KMS-11 (cell line): Measurements from ENCODE around the gene THOC2.

ENCODE experiments used
- H2AFZ ChIP-seq: fragments of 200-600 bp; sonication (generic); 2 replicates; pipeline ENCODE4 v1.6.1; 2016; ENCODE audit warnings: antibody characterized with exemption, mixed run types, low read depth
- H3K27ac ChIP-seq: fragments of 200-600 bp; sonication (generic); 2 replicates; pipeline ENCODE4 v1.6.1; 2016; ENCODE audit warnings: mild to moderate bottlenecking, mixed run types
- H3K27me3 ChIP-seq: fragments of 200-600 bp; sonication (generic); 2 replicates; pipeline ENCODE4 v1.6.1; 2017; ENCODE audit warnings: mild to moderate bottlenecking, low read depth, mixed run types, moderate library complexity; ENCODE audit not compliant: insufficient read depth
- H3K36me3 ChIP-seq: fragments of 200-600 bp; sonication (generic); 2 replicates; pipeline ENCODE4 v1.6.1; 2017; ENCODE audit warnings: mild to moderate bottlenecking, mixed run types; ENCODE audit not compliant: insufficient read depth
- H3K4me1 ChIP-seq: fragments of 200-600 bp; sonication (generic); 2 replicates; pipeline ENCODE4 v1.6.1; 2016; ENCODE audit warnings: mild to moderate bottlenecking, low read depth, mixed run types; ENCODE audit not compliant: poor library complexity, severe bottlenecking
- H3K4me2 ChIP-seq: fragments of 200-600 bp; sonication (generic); 2 replicates; pipeline ENCODE4 v1.7.0; 2016; ENCODE audit warnings: mild to moderate bottlenecking, mixed run types
- H3K4me3 ChIP-seq: fragments of 200-600 bp; sonication (generic); IDR thresholded peaks from 2 replicates; pipeline ENCODE4 v1.6.1; 2017; ENCODE audit warnings: low read depth, low read length, mixed read lengths; ENCODE audit not compliant: insufficient read depth
- H3K79me2 ChIP-seq: fragments of 200-600 bp; sonication (generic); 2 replicates; pipeline ENCODE4 v1.6.1; 2016; ENCODE audit warnings: low read depth, mixed run types; ENCODE audit not compliant: insufficient read depth
- H3K9ac ChIP-seq: fragments of 200-600 bp; sonication (generic); 2 replicates; pipeline ENCODE4 v1.6.1; 2016; ENCODE audit warnings: mild to moderate bottlenecking, mixed run types
- H4K20me1 ChIP-seq: fragments of 200-600 bp; sonication (generic); 2 replicates; pipeline ENCODE4 v1.6.1; 2016; ENCODE audit warnings: mild to moderate bottlenecking, mixed run types; ENCODE audit not compliant: insufficient read depth
- TF ChIP-seq, protein P1 (sequence below): fragments of 200-600 bp; sonication (generic); conservative IDR thresholded peaks from 2 replicates; pipeline ENCODE4 v1.6.1; 2017; ENCODE audit warnings: low read depth, mild to moderate bottlenecking, antibody characterized with exemption, low read length, moderate library complexity, mixed read lengths

Gene THOC2

DNA sequence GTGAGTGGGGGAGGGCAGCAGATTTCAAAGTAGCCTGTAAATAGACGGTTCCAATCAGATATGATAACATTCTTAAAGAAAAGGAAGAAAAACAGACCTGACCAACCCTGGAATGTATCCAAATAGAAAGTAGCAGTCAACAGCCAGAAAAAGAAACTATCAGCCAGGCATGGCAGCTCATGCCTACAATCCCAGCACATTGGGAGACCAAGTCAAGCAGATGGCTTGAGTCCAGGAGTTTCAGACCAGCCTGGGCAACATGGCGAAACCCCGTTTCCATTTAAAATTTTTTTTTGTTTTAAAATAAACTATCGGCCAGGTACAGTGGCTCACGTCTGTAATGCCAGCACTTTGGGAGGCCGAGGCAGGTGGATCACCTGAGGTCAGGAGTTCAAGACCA lies 125.0 kb downstream of the THOC2 start:
- Histone ChIP-seq H3K27me3 (no peaks in the 10 kb centered on the region), H3K27ac (no peak overlapping the region), H3K4me2 (no peak overlapping the region), H3K36me3 (no peaks in the 10 kb centered on the region), H3K9ac (no peak overlapping the region), H3K4me3 (no peak overlapping the region), H3K79me2 (no peaks in the 10 kb centered on the region), H3K4me1 (no peaks in the 10 kb centered on the region), H4K20me1 (no peaks in the 10 kb centered on the region), H2AFZ (no peak overlapping the region)
- TF ChIP-seq, protein P1, sequence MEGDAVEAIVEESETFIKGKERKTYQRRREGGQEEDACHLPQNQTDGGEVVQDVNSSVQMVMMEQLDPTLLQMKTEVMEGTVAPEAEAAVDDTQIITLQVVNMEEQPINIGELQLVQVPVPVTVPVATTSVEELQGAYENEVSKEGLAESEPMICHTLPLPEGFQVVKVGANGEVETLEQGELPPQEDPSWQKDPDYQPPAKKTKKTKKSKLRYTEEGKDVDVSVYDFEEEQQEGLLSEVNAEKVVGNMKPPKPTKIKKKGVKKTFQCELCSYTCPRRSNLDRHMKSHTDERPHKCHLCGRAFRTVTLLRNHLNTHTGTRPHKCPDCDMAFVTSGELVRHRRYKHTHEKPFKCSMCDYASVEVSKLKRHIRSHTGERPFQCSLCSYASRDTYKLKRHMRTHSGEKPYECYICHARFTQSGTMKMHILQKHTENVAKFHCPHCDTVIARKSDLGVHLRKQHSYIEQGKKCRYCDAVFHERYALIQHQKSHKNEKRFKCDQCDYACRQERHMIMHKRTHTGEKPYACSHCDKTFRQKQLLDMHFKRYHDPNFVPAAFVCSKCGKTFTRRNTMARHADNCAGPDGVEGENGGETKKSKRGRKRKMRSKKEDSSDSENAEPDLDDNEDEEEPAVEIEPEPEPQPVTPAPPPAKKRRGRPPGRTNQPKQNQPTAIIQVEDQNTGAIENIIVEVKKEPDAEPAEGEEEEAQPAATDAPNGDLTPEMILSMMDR, result no peak

DNA sequence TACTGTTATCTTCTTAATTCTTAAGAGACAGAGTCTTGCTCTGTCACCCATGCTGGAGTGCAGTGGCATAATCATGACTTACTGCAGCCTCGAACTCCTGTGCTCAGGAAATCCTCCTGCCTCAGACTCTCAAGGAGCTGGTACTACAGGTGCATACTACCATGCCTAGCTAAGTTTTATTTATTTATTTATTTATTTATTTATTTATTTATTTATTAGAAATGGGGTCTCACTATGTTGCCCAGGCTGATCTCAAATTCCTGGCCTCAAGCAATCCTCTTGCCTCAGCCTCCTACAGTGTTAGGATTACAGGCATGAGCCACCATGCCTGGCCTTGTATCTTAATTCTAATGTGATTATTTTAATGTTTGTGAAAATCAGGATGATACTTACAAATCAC lies 125.6 kb downstream of the THOC2 start:
- Histone ChIP-seq H3K4me2 (no peak overlapping the region), H3K27me3 (no peaks in the 10 kb centered on the region), H3K9ac (no peak overlapping the region), H3K4me1 (no peaks in the 10 kb centered on the region), H3K79me2 (no peaks in the 10 kb centered on the region), H2AFZ (no peak overlapping the region), H3K36me3 (no peaks in the 10 kb centered on the region), H3K27ac (no peak overlapping the region), H3K4me3 (no peak overlapping the region), H4K20me1 (no peaks in the 10 kb centered on the region)
- TF ChIP-seq, protein P1, result no peak

DNA sequence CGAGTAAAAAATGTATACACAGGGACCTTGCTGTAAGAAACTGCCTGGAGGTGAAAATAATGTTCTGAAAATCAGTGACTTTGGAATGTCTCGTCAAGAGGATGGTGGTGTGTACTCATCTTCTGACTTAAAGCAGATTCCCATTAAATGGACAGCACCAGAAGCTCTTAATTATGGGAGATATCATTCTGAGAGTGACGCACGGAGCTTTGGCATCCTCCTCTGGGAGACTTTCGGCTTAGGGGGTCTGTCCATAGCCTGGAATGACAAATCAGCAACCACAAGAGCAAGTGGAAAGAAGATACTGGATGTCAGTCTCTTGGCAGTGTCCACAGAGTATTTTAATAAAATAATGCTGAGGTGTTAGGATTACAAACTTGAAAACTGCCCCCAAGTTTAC lies 129.4 kb downstream of the THOC2 start:
- H3K4me1 ChIP-seq, result no peaks in the 10 kb centered on the region
- no peaks in the 10 kb centered on the region for H3K27me3 ChIP-seq
- no peaks in the 10 kb centered on the region for H3K36me3 ChIP-seq
- no peak overlapping the region for H2AFZ ChIP-seq
- H3K9ac ChIP-seq, result no peak overlapping the region
- TF ChIP-seq, protein P1, result no peak
- no peak overlapping the region for H3K27ac ChIP-seq
- H3K4me2 ChIP-seq, result no peak overlapping the region
- H4K20me1 ChIP-seq, result no peaks in the 10 kb centered on the region
- no peaks in the 10 kb centered on the region for H3K79me2 ChIP-seq
- no peak overlapping the region for H3K4me3 ChIP-seq

DNA sequence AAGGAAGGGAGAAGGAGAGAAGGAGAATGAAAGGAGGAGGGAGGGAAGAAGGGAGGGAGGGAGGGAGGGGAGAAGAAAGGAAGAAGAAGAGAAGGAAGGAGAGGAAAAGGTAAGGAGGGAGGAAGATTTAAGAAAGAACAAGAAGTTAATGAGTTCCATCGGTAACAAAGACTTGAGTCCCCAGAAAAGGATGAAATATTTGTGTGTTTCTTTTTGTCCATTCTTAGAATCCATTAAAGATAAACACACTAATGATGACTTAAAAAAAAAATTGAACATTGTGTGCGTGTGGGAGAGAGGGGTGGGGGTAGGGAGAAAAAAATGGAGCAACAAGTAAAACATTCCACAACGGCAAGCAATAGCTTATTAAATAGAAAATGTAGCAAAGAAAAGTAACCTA lies 131.4 kb downstream of the THOC2 start:
- Histone ChIP-seq H3K36me3 (no peaks in the 10 kb centered on the region), H3K4me1 (no peaks in the 10 kb centered on the region), H2AFZ (no peak overlapping the region), H3K79me2 (no peaks in the 10 kb centered on the region), H4K20me1 (no peaks in the 10 kb centered on the region), H3K4me2 (no peak overlapping the region), H3K27ac (no peak overlapping the region), H3K27me3 (no peaks in the 10 kb centered on the region), H3K9ac (no peak overlapping the region), H3K4me3 (no peak overlapping the region)
- TF ChIP-seq, protein P1, result no peak

DNA sequence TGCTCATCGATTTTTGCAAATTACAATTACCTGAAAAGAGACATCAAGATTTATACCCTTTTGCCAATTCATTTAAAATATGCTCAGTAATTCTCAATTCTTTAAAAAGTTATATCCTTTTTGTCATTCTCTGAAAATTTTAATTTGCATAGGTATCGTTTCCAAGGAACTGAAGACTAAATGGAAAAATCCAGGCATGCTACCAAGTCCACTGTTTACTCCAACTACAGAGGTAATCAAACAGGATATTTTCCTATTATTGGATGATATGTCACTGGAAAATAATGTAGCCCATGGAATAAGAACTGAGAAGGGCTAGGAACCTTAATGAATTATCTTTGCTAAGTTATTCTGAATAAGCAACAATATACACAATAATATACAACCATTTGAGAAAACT lies 132.7 kb downstream of the THOC2 start:
- H3K36me3 ChIP-seq, result no peaks in the 10 kb centered on the region
- no peaks in the 10 kb centered on the region for H3K4me1 ChIP-seq
- no peaks in the 10 kb centered on the region for H4K20me1 ChIP-seq
- no peak overlapping the region for H3K9ac ChIP-seq
- H3K79me2 ChIP-seq, result no peaks in the 10 kb centered on the region
- TF ChIP-seq, protein P1, result no peak
- H2AFZ ChIP-seq, result no peak overlapping the region
- no peaks in the 10 kb centered on the region for H3K27me3 ChIP-seq
- no peak overlapping the region for H3K4me2 ChIP-seq
- no peak overlapping the region for H3K4me3 ChIP-seq
- no peak overlapping the region for H3K27ac ChIP-seq
